ENCODE results near the gene CD22.
"Not testable (repeated sequence)": the region's sequence is repeated elsewhere in the genome, so short reads cannot be mapped to it uniquely, and the experiment has no call there.

CD22 gene

GRCh38 chr19:35369522-35369921, 40.5 kb downstream of the CD22 start:
- Histone ChIP-seq H3K4me2 (ENCODE audit: low read depth, low read length, poor library complexity, severe bottlenecking) (no peak overlapping the region), H2AFZ (ENCODE audit: low read length) (no peak overlapping the region), H3K9ac (ENCODE audit: low read depth, low read length, poor library complexity, severe bottlenecking) (no peak overlapping the region), H3F3A (ENCODE audit: low read depth) (no peaks in the 10 kb centered on the region), H3K36me3 (ENCODE audit: insufficient read depth, low read length) (no peaks in the 10 kb centered on the region), H3K4me3 (ENCODE audit: low read length, poor library complexity, severe bottlenecking) (no peak overlapping the region), H4K20me1 (ENCODE audit: insufficient read depth, low read length, poor library complexity, severe bottlenecking) (no peaks in the 10 kb centered on the region), H3K4me1 (ENCODE audit: insufficient read depth, low read length, poor library complexity, severe bottlenecking) (peaks cover 2% of the 10 kb centered on the region), H3K9me3 (ENCODE audit: insufficient read depth, low read depth, low read length) (no peaks in the 10 kb centered on the region), H3K79me2 (ENCODE audit: insufficient read depth, low read length) (no peaks in the 10 kb centered on the region), H3K27me3 (ENCODE audit: insufficient read depth, low read length, poor library complexity, severe bottlenecking) (no peaks in the 10 kb centered on the region), H3K9me2 (replicated peaks; ENCODE audit: low read depth, low read length) (no peaks in the 10 kb centered on the region)
- TF ChIP-seq, protein P1, sequence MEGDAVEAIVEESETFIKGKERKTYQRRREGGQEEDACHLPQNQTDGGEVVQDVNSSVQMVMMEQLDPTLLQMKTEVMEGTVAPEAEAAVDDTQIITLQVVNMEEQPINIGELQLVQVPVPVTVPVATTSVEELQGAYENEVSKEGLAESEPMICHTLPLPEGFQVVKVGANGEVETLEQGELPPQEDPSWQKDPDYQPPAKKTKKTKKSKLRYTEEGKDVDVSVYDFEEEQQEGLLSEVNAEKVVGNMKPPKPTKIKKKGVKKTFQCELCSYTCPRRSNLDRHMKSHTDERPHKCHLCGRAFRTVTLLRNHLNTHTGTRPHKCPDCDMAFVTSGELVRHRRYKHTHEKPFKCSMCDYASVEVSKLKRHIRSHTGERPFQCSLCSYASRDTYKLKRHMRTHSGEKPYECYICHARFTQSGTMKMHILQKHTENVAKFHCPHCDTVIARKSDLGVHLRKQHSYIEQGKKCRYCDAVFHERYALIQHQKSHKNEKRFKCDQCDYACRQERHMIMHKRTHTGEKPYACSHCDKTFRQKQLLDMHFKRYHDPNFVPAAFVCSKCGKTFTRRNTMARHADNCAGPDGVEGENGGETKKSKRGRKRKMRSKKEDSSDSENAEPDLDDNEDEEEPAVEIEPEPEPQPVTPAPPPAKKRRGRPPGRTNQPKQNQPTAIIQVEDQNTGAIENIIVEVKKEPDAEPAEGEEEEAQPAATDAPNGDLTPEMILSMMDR (conservative IDR thresholded peaks at IDR 0.05; ENCODE audit: low read length) = no peak
- TF ChIP-seq EZH2phosphoT487 (IDR thresholded peaks at IDR 0.05; ENCODE audit: borderline replicate concordance) = no peak

GRCh38 chr19:35370722-35371121, 41.7 kb downstream of the CD22 start, which contains the start of gene GPR42:
GPR42 (plus strand) TSS chr19:35371068; CDS start chr19:35371360, 292 bp downstream.
- H3K4me2 ChIP-seq (ENCODE audit: low read depth, low read length, poor library complexity, severe bottlenecking) = no peak within 1 kb of the TSS
- no peak within 1 kb of the TSS for H3K4me3 ChIP-seq (ENCODE audit: low read length, poor library complexity, severe bottlenecking)
- no peak within 1 kb of the TSS for H2AFZ ChIP-seq (ENCODE audit: low read length)
- H3K9ac ChIP-seq (ENCODE audit: low read depth, low read length, poor library complexity, severe bottlenecking) = no peak within 1 kb of the TSS
- no peaks in the 10 kb centered on the region for H3K9me2 ChIP-seq (replicated peaks; ENCODE audit: low read depth, low read length)
- H3K4me1 ChIP-seq (ENCODE audit: insufficient read depth, low read length, poor library complexity, severe bottlenecking) = peaks cover 8% of the 10 kb centered on the region
- H3K36me3 ChIP-seq (ENCODE audit: insufficient read depth, low read length) = no peaks in the 10 kb centered on the region
- no peaks in the 10 kb centered on the region for H3K27me3 ChIP-seq (ENCODE audit: insufficient read depth, low read length, poor library complexity, severe bottlenecking)
- H3K9me3 ChIP-seq (ENCODE audit: insufficient read depth, low read depth, low read length) = no peaks in the 10 kb centered on the region
- H3F3A ChIP-seq (ENCODE audit: low read depth) = no peaks in the 10 kb centered on the region
- no peaks in the 10 kb centered on the region for H4K20me1 ChIP-seq (ENCODE audit: insufficient read depth, low read length, poor library complexity, severe bottlenecking)
- TF ChIP-seq, protein P1 (conservative IDR thresholded peaks at IDR 0.05; ENCODE audit: low read length) = no peak
- no peak for TF ChIP-seq EZH2phosphoT487 (IDR thresholded peaks at IDR 0.05; ENCODE audit: borderline replicate concordance)
- no peaks in the 10 kb centered on the region for H3K79me2 ChIP-seq (ENCODE audit: insufficient read depth, low read length)

- no peaks in the 10 kb centered on the region for H3K9me2 ChIP-seq (replicated peaks; ENCODE audit: low read depth, low read length)
- peaks cover 12% of the 10 kb centered on the region for H3K4me1 ChIP-seq (ENCODE audit: insufficient read depth, low read length, poor library complexity, severe bottlenecking)
- TF ChIP-seq EZH2phosphoT487 (IDR thresholded peaks at IDR 0.05; ENCODE audit: borderline replicate concordance) = no peak
- TF ChIP-seq, protein P1 (conservative IDR thresholded peaks at IDR 0.05; ENCODE audit: low read length) = no peak
- no peaks in the 10 kb centered on the region for H4K20me1 ChIP-seq (ENCODE audit: insufficient read depth, low read length, poor library complexity, severe bottlenecking)
- no peak overlapping the region for H3K4me2 ChIP-seq (ENCODE audit: low read depth, low read length, poor library complexity, severe bottlenecking)
- H2AFZ ChIP-seq (ENCODE audit: low read length) = no peak overlapping the region
- no peaks in the 10 kb centered on the region for H3F3A ChIP-seq (ENCODE audit: low read depth)
- no peaks in the 10 kb centered on the region for H3K36me3 ChIP-seq (ENCODE audit: insufficient read depth, low read length)
- no peak overlapping the region for H3K9ac ChIP-seq (ENCODE audit: low read depth, low read length, poor library complexity, severe bottlenecking)
- H3K9me3 ChIP-seq (ENCODE audit: insufficient read depth, low read depth, low read length) = no peaks in the 10 kb centered on the region
- H3K4me3 ChIP-seq (ENCODE audit: low read length, poor library complexity, severe bottlenecking) = no peak overlapping the region
- H3K79me2 ChIP-seq (ENCODE audit: insufficient read depth, low read length) = no peaks in the 10 kb centered on the region
- H3K27me3 ChIP-seq (ENCODE audit: insufficient read depth, low read length, poor library complexity, severe bottlenecking) = no peaks in the 10 kb centered on the region
Measured at GRCh38 chr19:35373492-35373891, 44.5 kb downstream of the CD22 start.

DNA sequence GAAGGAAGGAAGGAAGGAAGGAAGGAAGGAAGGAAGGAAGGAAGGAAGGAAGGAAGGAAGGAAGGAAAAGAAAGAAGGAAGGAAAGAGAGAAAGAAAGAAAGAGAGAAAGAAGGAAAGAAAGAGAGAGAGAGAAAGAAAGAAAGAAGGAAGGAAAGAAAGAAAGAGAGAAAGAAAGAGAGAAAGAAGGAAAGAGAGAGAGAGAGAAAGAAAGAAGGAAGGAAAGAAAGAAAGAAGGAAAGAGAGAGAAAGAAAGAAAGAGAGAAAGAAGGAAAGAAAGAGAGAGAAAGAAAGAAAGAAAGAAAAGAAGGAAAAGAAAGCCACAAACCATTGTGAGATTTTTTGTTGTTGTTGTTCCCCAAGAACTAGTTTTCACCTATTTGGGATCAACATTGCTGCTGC, 45.0 kb downstream of the CD22 start:
- not testable (repeated sequence) for H3K9me3 ChIP-seq (ENCODE audit: insufficient read depth, low read depth, low read length); H4K20me1 ChIP-seq (ENCODE audit: insufficient read depth, low read length, poor library complexity, severe bottlenecking); H3K9me2 ChIP-seq (replicated peaks; ENCODE audit: low read depth, low read length); H3K9ac ChIP-seq (ENCODE audit: low read depth, low read length, poor library complexity, severe bottlenecking); H3F3A ChIP-seq (ENCODE audit: low read depth); H3K36me3 ChIP-seq (ENCODE audit: insufficient read depth, low read length); H3K79me2 ChIP-seq (ENCODE audit: insufficient read depth, low read length); H2AFZ ChIP-seq (ENCODE audit: low read length); H3K4me2 ChIP-seq (ENCODE audit: low read depth, low read length, poor library complexity, severe bottlenecking); H3K4me3 ChIP-seq (ENCODE audit: low read length, poor library complexity, severe bottlenecking); H3K27me3 ChIP-seq (ENCODE audit: insufficient read depth, low read length, poor library complexity, severe bottlenecking)
- peaks cover 12% of the 10 kb centered on the region for H3K4me1 ChIP-seq (ENCODE audit: insufficient read depth, low read length, poor library complexity, severe bottlenecking)
